HTERT RPE-1 (cell line): Measurements from ENCODE around the gene C20orf96.

ENCODE experiments used
- in situ Hi-C: fragments of 300-500 bp; cut with MboI; formaldehyde crosslinking; loops from 4 replicates; pipeline ENCODE4 v1.14.3; 2020; ENCODE audit warnings: low sequenced_read_pairs

The C20orf96 gene

GRCh38 chr20:312067-312466, 21.5 kb upstream of the C20orf96 start:
- in situ Hi-C loops, result no loop called here

GRCh38 chr20:311609-312008, 21.1 kb upstream of the C20orf96 start:
- in situ Hi-C loops, result no loop called here

- in situ Hi-C loops, result no loop called here
Measured at GRCh38 chr20:310645-311044, 20.1 kb upstream of the C20orf96 start.

- in situ Hi-C loops, result no loop called here
Measured at GRCh38 chr20:309841-310644, 19.5 kb upstream of the C20orf96 start.

- in situ Hi-C loops, result no loop called here
Measured at GRCh38 chr20:309306-309840, 18.8 kb upstream of the C20orf96 start.

GRCh38 chr20:308427-309038, 18.0 kb upstream of the C20orf96 start:
- in situ Hi-C loops, result no loop called here

GRCh38 chr20:305745-306144, 15.2 kb upstream of the C20orf96 start:
- in situ Hi-C loops, result no loop called here

- in situ Hi-C loops, result no loop called here
Measured at GRCh38 chr20:301886-302848, 11.6 kb upstream of the C20orf96 start.

GRCh38 chr20:300345-300990, 9.9 kb upstream of the C20orf96 start:
- in situ Hi-C loops, result no loop called here

GRCh38 chr20:298776-299391, 8.3 kb upstream of the C20orf96 start:
- in situ Hi-C loops, result no loop called here

- in situ Hi-C loops, result no loop called here
Measured at GRCh38 chr20:297925-298775, 7.6 kb upstream of the C20orf96 start.

GRCh38 chr20:297098-297924, 6.8 kb upstream of the C20orf96 start, which contains the start of gene ZCCHC3:
TSS of gene ZCCHC3 (plus strand) at chr20:297570. CDS start at chr20:297587, 17 bp downstream.
- in situ Hi-C loops, result no loop called here

GRCh38 chr20:295804-296203, 5.3 kb upstream of the C20orf96 start:
- in situ Hi-C loops, result no loop called here

- in situ Hi-C loops, result no loop called here
Measured at GRCh38 chr20:294602-295001, 4.1 kb upstream of the C20orf96 start.

GRCh38 chr20:289693-290083, 862 bp downstream of the C20orf96 start:
- in situ Hi-C loops, result no loop called here

- in situ Hi-C loops, result no loop called here
Measured at GRCh38 chr20:288956-289692, 1.4 kb downstream of the C20orf96 start.

GRCh38 chr20:286508-286907, 4.0 kb downstream of the C20orf96 start:
- in situ Hi-C loops, result no loop called here

- in situ Hi-C loops, result no loop called here
Measured at GRCh38 chr20:284172-284571, 6.4 kb downstream of the C20orf96 start.
